Epithelial cell of prostate (primary cell): ENCODE data around the gene RHOT1.
"Not testable (repeated sequence)": the region's sequence is repeated elsewhere in the genome, so short reads cannot be mapped to it uniquely, and the experiment has no call there.

Source experiments
- DNase-seq: peaks from one replicate; pipeline ENCODE4 v3.0.0-alpha.2; 2011; ENCODE audit warnings: low read depth, low spot score
- H3K27ac ChIP-seq: fragments of 450-650 bp; 2 replicates; pipeline ENCODE4 v1.5.1; 2017; ENCODE audit warnings: mild to moderate bottlenecking

The RHOT1 gene

GRCh38 chr17:32142038-32142856 lies at the start of gene RHOT1:
Gene RHOT1, plus strand, starts transcription at chr17:32142502. Its CDS starts 191 bp downstream, at chr17:32142693.
- DNase-seq: no peak
- H3K27ac ChIP-seq: peak within 1 kb of the TSS; percentile 85

GRCh38 chr17:32099686-32100085 lies 42.6 kb upstream of the RHOT1 start:
- no peak for DNase-seq
- no peak overlapping the region for H3K27ac ChIP-seq

- not testable (repeated sequence) for DNase-seq, H3K27ac ChIP-seq
These were observed 42.0 kb upstream of the RHOT1 start for GRCh38 chr17:32100323-32100722.

GRCh38 chr17:32100971-32101631 lies 41.2 kb upstream of the RHOT1 start:
- no peak overlapping the region for H3K27ac ChIP-seq
- DNase-seq: no peak

- no peak overlapping the region for H3K27ac ChIP-seq
- no peak for DNase-seq
These were observed 40.1 kb upstream of the RHOT1 start for GRCh38 chr17:32102172-32102571.

- no peak overlapping the region for H3K27ac ChIP-seq
- no peak for DNase-seq
These were observed 39.6 kb upstream of the RHOT1 start for GRCh38 chr17:32102646-32103186.

GRCh38 chr17:32103476-32104113 lies 38.7 kb upstream of the RHOT1 start:
- no peak overlapping the region for H3K27ac ChIP-seq
- no peak for DNase-seq

- H3K27ac ChIP-seq: no peak overlapping the region
- no peak for DNase-seq
These were observed 38.1 kb upstream of the RHOT1 start for GRCh38 chr17:32104158-32104557.

GRCh38 chr17:32106471-32106981 lies 35.8 kb upstream of the RHOT1 start:
- not testable (repeated sequence) for DNase-seq, H3K27ac ChIP-seq

GRCh38 chr17:32107194-32107593 lies 35.1 kb upstream of the RHOT1 start:
- not testable (repeated sequence) for H3K27ac ChIP-seq

GRCh38 chr17:32110596-32110995 lies 31.7 kb upstream of the RHOT1 start:
- H3K27ac ChIP-seq: no peak overlapping the region
- DNase-seq: no peak

More at GRCh38 chr17:32107194-32107593, 35.1 kb upstream of the RHOT1 start:
- DNase-seq: not testable (repeated sequence)

GRCh38 chr17:32111141-32111771 lies 31.0 kb upstream of the RHOT1 start:
- H3K27ac ChIP-seq: no peak overlapping the region
- DNase-seq: no peak

- no peak for DNase-seq
- H3K27ac ChIP-seq: no peak overlapping the region
These were observed 29.9 kb upstream of the RHOT1 start for GRCh38 chr17:32112416-32112815.

GRCh38 chr17:32114536-32114935 lies 27.8 kb upstream of the RHOT1 start:
- no peak for DNase-seq
- no peak overlapping the region for H3K27ac ChIP-seq

GRCh38 chr17:32115546-32115945 lies 26.8 kb upstream of the RHOT1 start:
- DNase-seq, H3K27ac ChIP-seq: not testable (repeated sequence)

GRCh38 chr17:32116937-32117336 lies 25.4 kb upstream of the RHOT1 start:
- no peak for DNase-seq
- no peak overlapping the region for H3K27ac ChIP-seq

GRCh38 chr17:32117399-32117798 lies 24.9 kb upstream of the RHOT1 start:
- H3K27ac ChIP-seq: no peak overlapping the region
- DNase-seq: no peak

GRCh38 chr17:32118088-32118487 lies 24.2 kb upstream of the RHOT1 start:
- not testable (repeated sequence) for H3K27ac ChIP-seq, DNase-seq

GRCh38 chr17:32118835-32119234 lies 23.5 kb upstream of the RHOT1 start:
- H3K27ac ChIP-seq: no peak overlapping the region
- DNase-seq: no peak

- DNase-seq: no peak
- H3K27ac ChIP-seq: no peak overlapping the region
These were observed 22.2 kb upstream of the RHOT1 start for GRCh38 chr17:32120141-32120540.
